GM12878 (cell line): ENCODE results near the gene PPP1R2. TPM values are rescaled to one million over a fixed set of nuclear protein-coding genes. Genes with fewer than 3 reads are reported as not detected.
A peak's percentile ranks its signal among the peaks of the same experiment; 100 is the strongest.

Experiments used
- ATAC-seq: fragments of 200-7000 bp; cut with Tn5 transposase; 3 replicates; pipeline ENCODE4 v1.9.1; 2020; ENCODE audit warnings: mild to moderate bottlenecking, moderate library complexity
- BruUV-seq: library from RNA; stranded (reverse); fragments of 400-500 nt; replicated peaks from 2 replicates; lab custom pipeline; 2021; lab: Mats Ljungman, UMichigan
- CTCF ChIA-PET: fragments of 300-600 bp; sonication (Branson Sonifier 250); formaldehyde crosslinking; extraction: SDS; loops from one replicate; lab custom pipeline; 2021; ENCODE audit warnings: inconsistent platforms; lab: Yijun Ruan, JAX
- POLR2A ChIA-PET: fragments of 350-600 bp; formaldehyde crosslinking; extraction: SDS; loops from one replicate; lab custom pipeline; 2021; ENCODE audit warnings: inconsistent platforms; lab: Charles Lee
- RAD21 ChIA-PET: fragments of 300-600 bp; sonication (Branson Sonifier 250); formaldehyde crosslinking; loops from one replicate; lab custom pipeline; 2023; ENCODE audit warnings: antibody characterized with exemption; ENCODE audit not compliant: unreplicated experiment; lab: Charles Lee
- SMC1A ChIA-PET: fragments of 300-600 bp; sonication (Branson Sonifier 250); formaldehyde crosslinking; loops from one replicate; lab custom pipeline; 2023; ENCODE audit not compliant: unreplicated experiment, uncharacterized antibody; lab: Charles Lee
- DNase-seq: peaks from one replicate; pipeline ENCODE4 v3.0.0-alpha.2; 2011; ENCODE audit warnings: low read depth, low spot score
- FAIRE-seq: peaks from 3 replicates; lab custom pipeline; 2011; peaks lifted over from hg19 to GRCh38; lab: Jason Lieb, UNC
- H2AFZ ChIP-seq: 2 replicates; pipeline ENCODE4 v1.6.0; 2011; ENCODE audit warnings: low read depth, low read length, control low read depth; ENCODE audit not compliant: control insufficient read depth
- H3K27ac ChIP-seq: 2 replicates; pipeline ENCODE4 v1.5.1; 2011; ENCODE audit warnings: control low read depth; ENCODE audit not compliant: control insufficient read depth, insufficient read depth
- H3K27me3 ChIP-seq, 2 experiments: replicated peaks in 1 of 2; 2 replicates each; pipeline versions ENCODE4 v1.6.0 to v1.6.1; 2011; ENCODE audit warnings: low read length in 1 of 2; ENCODE audit not compliant: control insufficient read depth in 2 of 2, insufficient read depth in 2 of 2
- H3K36me3 ChIP-seq, 2 experiments: 2 replicates each; pipeline ENCODE4 v1.5.1; 2011; ENCODE audit warnings: low read length in 1 of 2; ENCODE audit not compliant: control insufficient read depth in 2 of 2, insufficient read depth in 2 of 2
- H3K4me1 ChIP-seq: 2 replicates; pipeline ENCODE4 v1.6.1; 2011; ENCODE audit warnings: mild to moderate bottlenecking, low read length, moderate library complexity, mixed read lengths; ENCODE audit not compliant: control insufficient read depth, insufficient read depth
- H3K4me2 ChIP-seq: 2 replicates; pipeline ENCODE4 v1.6.0; 2011; ENCODE audit warnings: control low read depth; ENCODE audit not compliant: control insufficient read depth, insufficient read depth
- H3K4me3 ChIP-seq: fragments of 200-600 bp; sonication (generic); 2 replicates; pipeline ENCODE4 v1.5.1; 2016
- H3K79me2 ChIP-seq: 2 replicates; pipeline ENCODE4 v1.6.0; 2011; ENCODE audit warnings: low read length; ENCODE audit not compliant: control insufficient read depth, insufficient read depth
- H3K9ac ChIP-seq: 2 replicates; pipeline ENCODE4 v1.8.0; 2011; ENCODE audit warnings: low read length, control low read depth, mixed read lengths; ENCODE audit not compliant: control insufficient read depth, insufficient read depth
- H3K9me3 ChIP-seq: replicated peaks from 3 replicates; pipeline ENCODE4 v1.5.1; 2011; ENCODE audit warnings: mild to moderate bottlenecking, low read length; ENCODE audit not compliant: control insufficient read depth, insufficient read depth
- H4K20me1 ChIP-seq: 2 replicates; pipeline ENCODE4 v1.6.0; 2011; ENCODE audit not compliant: control insufficient read depth, insufficient read depth
- ATF2 ChIP-seq: IDR thresholded peaks from 2 replicates; pipeline ENCODE4 v1.6.1; 2012; ENCODE audit warnings: low read length, inconsistent platforms
- ATF7 ChIP-seq: fragments of 450-650 bp; IDR thresholded peaks from 2 replicates; pipeline ENCODE4 v1.6.1; 2016; ENCODE audit warnings: low read depth, mild to moderate bottlenecking
- BACH1 ChIP-seq: fragments of 450-650 bp; IDR thresholded peaks from 2 replicates; pipeline ENCODE4 v1.6.1; 2017; ENCODE audit warnings: mild to moderate bottlenecking, borderline replicate concordance
- CTCF ChIP-seq, 3 experiments: IDR thresholded peaks in 2 of 3; conservative IDR thresholded peaks in 1 of 3; 2 replicates each; pipeline ENCODE4 v1.5.1; 2011; ENCODE audit warnings: low read depth in 3 of 3, low read length in 3 of 3, mild to moderate bottlenecking in 3 of 3, control low read depth in 2 of 3, moderate library complexity in 2 of 3, inconsistent platforms in 1 of 3, mixed read lengths in 1 of 3; ENCODE audit not compliant: control insufficient read depth in 2 of 3, insufficient read depth in 1 of 3; ENCODE audit errors: extremely low read depth in 1 of 3
- FOXM1 ChIP-seq: IDR thresholded peaks from 2 replicates; pipeline ENCODE4 v1.6.1; 2012; ENCODE audit warnings: low read depth, mild to moderate bottlenecking, inconsistent platforms, low read length, moderate library complexity
- RCOR1 ChIP-seq: conservative IDR thresholded peaks from 2 replicates; pipeline ENCODE4 v1.6.1; 2012; ENCODE audit warnings: low read depth, low read length, improper control_type of control experiment
- RFX5 ChIP-seq: IDR thresholded peaks from 2 replicates; pipeline ENCODE4 v1.6.1; 2011; ENCODE audit warnings: low read depth, low read length, improper control_type of control experiment
- SREBF1 ChIP-seq: IDR thresholded peaks from 2 replicates; pipeline ENCODE4 v1.6.1; 2012; ENCODE audit warnings: mild to moderate bottlenecking, low read length
- YBX1 ChIP-seq: fragments of 450-650 bp; IDR thresholded peaks from 2 replicates; pipeline ENCODE4 v1.6.1; 2016; ENCODE audit warnings: antibody characterized with exemption
- YY1 ChIP-seq: IDR thresholded peaks from 2 replicates; pipeline ENCODE4 v1.6.1; 2011; ENCODE audit warnings: low read depth, mild to moderate bottlenecking, low read length
- ZNF24 ChIP-seq: fragments of 450-650 bp; IDR thresholded peaks from 2 replicates; pipeline ENCODE4 v1.6.1; 2017; ENCODE audit warnings: antibody characterized with exemption, mild to moderate bottlenecking
- ZNF592 ChIP-seq: fragments of 450-650 bp; IDR thresholded peaks from 2 replicates; pipeline ENCODE4 v1.6.1; 2017; ENCODE audit warnings: mild to moderate bottlenecking, moderate library complexity
- WGBS: methylation state at CpG from one replicate; pipeline ENCODE4 v1.1.6; 2016; ENCODE audit warnings: low lambda C conversion rate; ENCODE audit not compliant: insufficient replicate concordance, insufficient coverage; ENCODE audit errors: missing lambda C conversion rate; 5-methylcytosine and 5-hydroxymethylcytosine counted together
- in situ Hi-C: fragments of 300-500 bp; cut with MboI; formaldehyde crosslinking; loops from 9 replicates; pipeline ENCODE4 v1.14.3; 2018; ENCODE audit warnings: mixed read lengths
- intact Hi-C: fragments of 100-400 bp; cut with micrococcal nuclease; formaldehyde crosslinking; loops from one replicate; pipeline ENCODE4 v1.14.2; 2022; ENCODE audit not compliant: unreplicated experiment
- polyA plus RNA-seq, 11 experiments: library from polyadenylated mRNA; depleted of rRNA in 4 of 11; unstranded in 6 of 11; stranded (reverse) in 5 of 11; fragments of >200 nt; fragmentation: Nextera tagmentation in 4 of 11; fragmentation: Illumina TruSeq in 1 of 11; extraction: Ambion mirVana in 4 of 11; extraction: Trizol in 1 of 11; gene quantifications; 1 replicate in 1 of 11; 2 replicates in 10 of 11; pipeline versions ENCODE4 v1.2.1 to v1.2.3, GENCODE V29; 2011 to 2016; ENCODE audit warnings: inconsistent platforms in 2 of 11, missing spikeins in 2 of 11, low read depth in 1 of 11
- total RNA-seq, 4 experiments: library from RNA; depleted of rRNA in 3 of 4; stranded (reverse); fragments of >200 nt in 3 of 4; fragmentation: Illumina TruSeq in 1 of 4; extraction: Trizol in 1 of 4; gene quantifications; 2 replicates each; pipeline versions ENCODE4 v1.2.1 to v1.2.3, GENCODE V29; 2013 to 2021

The PPP1R2 gene
- total and polyA plus RNA-seq, 10 of the 15 experiments (the other 5 are each of a cell fraction or from before 2014, with no cell fraction given): 10.5 to 116 (median 46.9) TPM

GRCh38 chr3:195524171-195524896 is 18.8 kb downstream of the PPP1R2 start (continued):
- no peak for TF ChIP-seq RFX5
- TF ChIP-seq FOXM1: no peak

- H3K4me1 ChIP-seq: no peaks in the 10 kb centered on the region
- intact Hi-C loops: loop anchor here (1.0 to 5.0 kb wide), 2 partner anchors 251 to 840 kb away; partner anchors contain the start of gene XXYLT1
- POLR2A ChIA-PET: no interaction called here
- no peak overlapping the region for H3K9ac ChIP-seq
- CTCF ChIA-PET: interaction anchor here (0.7 to 10.1 kb wide), 28 partner anchors 8 to 853 kb away, joined by 3 to 179 read pairs (median 4); partner anchors contain the start of genes ACAP2, LSG1 and XXYLT1
- no peak for DNase-seq
- H3K9me3 ChIP-seq: no peaks in the 10 kb centered on the region
- no peaks in the 10 kb centered on the region for H4K20me1 ChIP-seq
- H3K79me2 ChIP-seq: no peaks in the 10 kb centered on the region
- FAIRE-seq: peak; percentile 13
- peak; percentile 22; the same call in 2 of the 3 replicates for ATAC-seq
- H3K4me2 ChIP-seq: no peak overlapping the region; the same call in 1 of the 2 replicates
- TSS peak; percentile 30 for BruUV-seq
- peaks cover 4 to 26% of the 10 kb centered on the region in 2 experiments for H3K36me3 ChIP-seq
- RAD21 ChIA-PET: interaction anchor here (0.8 to 5.5 kb wide), 5 partner anchors 16 to 259 kb away, joined by 3 to 84 read pairs (median 3); partner anchors contain the start of gene XXYLT1
- H3K27ac ChIP-seq: no peak overlapping the region
- WGBS: 49% methylated on average over 6 of the region's 6 CpGs
- H3K4me3 ChIP-seq: no peak overlapping the region
- no peaks in the 10 kb centered on the region for H3K27me3 ChIP-seq
- in situ Hi-C loops: loop anchor here (10.0 kb wide), 1 partner anchor 248 kb away; the partner anchor contains the start of gene XXYLT1
- no peak overlapping the region for H2AFZ ChIP-seq
- SMC1A ChIA-PET: interaction anchor here (0.6 to 5.8 kb wide), 20 partner anchors 11 to 851 kb away, joined by 3 to 66 read pairs (median 3); partner anchors contain the start of gene XXYLT1
- TF ChIP-seq ZNF592 (peak; percentile 44; the same call in 1 of the 2 replicates), ATF2 (0 out of 2 replicates have a peak, but pooled peaks have one; percentile 14), ZNF24 (peak; percentile 94), CTCF (IDR thresholded peaks at IDR 0.05 in 2 of 3, conservative IDR thresholded peaks at IDR 0.05 in 1 of 3; ENCODE audit: control insufficient read depth in 2 of 3, extremely low read depth in 1 of 3, insufficient read depth in 1 of 3, low read depth in 3 of 3, low read length in 3 of 3) (peak; percentile 27 to 65 (median 48); a peak in 5 of 6 replicates), BACH1 (no peak), SREBF1 (no peak), YY1 (no peak), YBX1 (no peak), RCOR1 (no peak), ATF7 (no peak), FOXM1 (0 out of 2 replicates have a peak, but pooled peaks have one; percentile 19)
Observed at GRCh38 chr3:195522254-195523023, 20.7 kb downstream of the PPP1R2 start.
